Activated CD8-positive, alpha-beta memory T cell treated with anti-CD3 and anti-CD28 coated beads for 48 hours (primary cell): Measurements from ENCODE around the gene NLRP1.

ENCODE experiments used
- DNase-seq, 3 experiments: peaks; one replicate each; pipeline ENCODE4 v3.0.0-alpha.2; 2020; ENCODE audit warnings: low read depth in 2 of 3, low spot score in 2 of 3

NLRP1 gene

GRCh38 chr17:5526821-5527598, 57.3 kb downstream of the NLRP1 start:
- DNase-seq, result peak; percentile 34 to 55 (median 44)

- no peak for DNase-seq
Measured at GRCh38 chr17:5523249-5523648, 61.1 kb downstream of the NLRP1 start.

- DNase-seq, result no peak
Measured at GRCh38 chr17:5522476-5522875, 61.8 kb downstream of the NLRP1 start.

- DNase-seq, result no peak
Measured at GRCh38 chr17:5516060-5516792, 68.1 kb downstream of the NLRP1 start.

- DNase-seq, result no peak
Measured at GRCh38 chr17:5514976-5515375, 69.3 kb downstream of the NLRP1 start.

- no peak for DNase-seq
Measured at GRCh38 chr17:5513628-5514027, 70.7 kb downstream of the NLRP1 start.

- no peak for DNase-seq
Measured at GRCh38 chr17:5511401-5512225, 72.7 kb downstream of the NLRP1 start.

- DNase-seq, result no peak
Measured at GRCh38 chr17:5510771-5511170, 73.5 kb downstream of the NLRP1 start.

GRCh38 chr17:5509482-5509881, 74.8 kb downstream of the NLRP1 start:
- DNase-seq, result no peak

- no peak for DNase-seq
Measured at GRCh38 chr17:5508810-5509209, 75.5 kb downstream of the NLRP1 start.

GRCh38 chr17:5506307-5506706, 78.0 kb downstream of the NLRP1 start:
- no peak for DNase-seq

GRCh38 chr17:5502552-5502951, 81.8 kb downstream of the NLRP1 start:
- DNase-seq, result no peak

- DNase-seq, result no peak
Measured at GRCh38 chr17:5501685-5502084, 82.6 kb downstream of the NLRP1 start.

GRCh38 chr17:5500589-5501391, 83.5 kb downstream of the NLRP1 start:
- peak; percentile 30 to 58 (median 43) for DNase-seq

- DNase-seq, result no peak
Measured at GRCh38 chr17:5500247-5500588, 84.1 kb downstream of the NLRP1 start.

GRCh38 chr17:5499476-5500231, 84.7 kb downstream of the NLRP1 start:
- DNase-seq, result no peak

- DNase-seq, result no peak
Measured at GRCh38 chr17:5492970-5493369, 91.3 kb downstream of the NLRP1 start.

GRCh38 chr17:5488752-5489151, 95.6 kb downstream of the NLRP1 start:
- no peak for DNase-seq

GRCh38 chr17:5486206-5487124, 97.8 kb downstream of the NLRP1 start, which contains the start of gene MIS12:
MIS12 (plus strand) TSS chr17:5486566; CDS start chr17:5488863, 2,297 bp downstream.
- peak; percentile 82 to 90 (median 90) for DNase-seq
